GM12875 (cell line): ENCODE data around the gene HELZ.

Experiments
- H3K4me3 ChIP-seq: one replicate; pipeline ENCODE4 v1.5.1; 2011; ENCODE audit warnings: low read depth, low read length, control low read depth
- TF ChIP-seq, protein P1 (sequence below): IDR thresholded peaks from 2 replicates; pipeline ENCODE4 v1.5.1; 2011; ENCODE audit warnings: low read depth, mild to moderate bottlenecking, control low read depth, inconsistent platforms, low read length, moderate library complexity, borderline replicate concordance; ENCODE audit not compliant: insufficient read depth

Gene HELZ

DNA sequence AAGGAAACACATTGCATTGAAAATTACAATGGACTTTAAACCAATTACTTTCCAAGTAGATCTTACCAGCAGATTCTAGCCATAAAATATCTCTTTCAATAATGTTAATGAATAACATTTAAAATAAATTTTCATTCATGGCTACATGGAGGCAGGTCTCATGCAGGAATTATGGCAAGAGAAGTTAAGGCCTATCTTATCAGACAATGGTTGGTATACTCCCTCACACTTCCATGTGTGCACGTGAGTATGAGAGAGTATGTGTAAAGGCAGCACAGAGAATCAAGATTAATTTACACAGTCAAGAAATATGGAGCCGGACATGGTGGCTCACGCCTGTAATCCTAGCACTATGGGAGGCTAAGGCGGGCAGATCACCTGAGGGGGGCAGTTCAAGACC is 76.5 kb downstream of the HELZ start:
- TF ChIP-seq, protein P1, sequence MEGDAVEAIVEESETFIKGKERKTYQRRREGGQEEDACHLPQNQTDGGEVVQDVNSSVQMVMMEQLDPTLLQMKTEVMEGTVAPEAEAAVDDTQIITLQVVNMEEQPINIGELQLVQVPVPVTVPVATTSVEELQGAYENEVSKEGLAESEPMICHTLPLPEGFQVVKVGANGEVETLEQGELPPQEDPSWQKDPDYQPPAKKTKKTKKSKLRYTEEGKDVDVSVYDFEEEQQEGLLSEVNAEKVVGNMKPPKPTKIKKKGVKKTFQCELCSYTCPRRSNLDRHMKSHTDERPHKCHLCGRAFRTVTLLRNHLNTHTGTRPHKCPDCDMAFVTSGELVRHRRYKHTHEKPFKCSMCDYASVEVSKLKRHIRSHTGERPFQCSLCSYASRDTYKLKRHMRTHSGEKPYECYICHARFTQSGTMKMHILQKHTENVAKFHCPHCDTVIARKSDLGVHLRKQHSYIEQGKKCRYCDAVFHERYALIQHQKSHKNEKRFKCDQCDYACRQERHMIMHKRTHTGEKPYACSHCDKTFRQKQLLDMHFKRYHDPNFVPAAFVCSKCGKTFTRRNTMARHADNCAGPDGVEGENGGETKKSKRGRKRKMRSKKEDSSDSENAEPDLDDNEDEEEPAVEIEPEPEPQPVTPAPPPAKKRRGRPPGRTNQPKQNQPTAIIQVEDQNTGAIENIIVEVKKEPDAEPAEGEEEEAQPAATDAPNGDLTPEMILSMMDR: no peak
- H3K4me3 ChIP-seq: no peak overlapping the region

DNA sequence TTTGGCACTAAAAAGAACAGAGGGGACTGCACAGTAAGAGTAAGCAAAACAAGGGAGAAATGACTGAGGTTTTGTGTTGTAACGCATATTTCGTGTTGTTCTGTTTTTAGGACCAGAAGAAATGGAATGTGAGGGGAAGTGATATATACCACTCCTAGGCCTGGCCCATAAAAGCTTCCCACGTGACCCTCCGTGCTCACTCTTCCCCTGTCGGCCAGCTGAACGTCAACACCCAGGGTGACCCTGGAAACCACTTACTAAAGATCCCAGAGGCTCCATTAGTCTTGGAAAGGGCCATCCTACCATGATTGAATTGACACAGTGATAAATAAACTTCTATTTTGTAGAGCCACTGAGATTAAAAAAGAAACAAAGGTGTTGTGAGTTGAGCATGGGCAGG is 79.8 kb downstream of the HELZ start:
- no peak overlapping the region for H3K4me3 ChIP-seq
- TF ChIP-seq, protein P1: no peak

DNA sequence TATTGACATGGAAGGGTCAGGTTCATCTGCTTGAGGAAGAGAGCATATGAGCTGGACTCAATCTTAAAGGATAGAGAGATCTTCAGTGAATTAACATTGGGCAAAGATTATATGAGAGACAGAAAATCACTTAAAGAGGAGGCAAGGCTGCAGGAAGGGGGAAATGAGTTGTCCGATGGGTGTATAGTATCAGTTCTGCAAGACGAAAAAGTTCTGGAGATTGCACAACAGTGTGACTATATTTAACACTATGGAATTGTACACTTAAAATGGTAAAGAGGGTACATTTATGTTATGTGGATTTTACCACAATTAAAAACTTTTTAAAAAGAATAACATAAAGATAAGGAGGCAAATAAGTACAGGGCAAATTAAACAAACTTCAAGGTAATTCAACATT is 80.7 kb downstream of the HELZ start:
- TF ChIP-seq, protein P1: no peak
- no peak overlapping the region for H3K4me3 ChIP-seq

DNA sequence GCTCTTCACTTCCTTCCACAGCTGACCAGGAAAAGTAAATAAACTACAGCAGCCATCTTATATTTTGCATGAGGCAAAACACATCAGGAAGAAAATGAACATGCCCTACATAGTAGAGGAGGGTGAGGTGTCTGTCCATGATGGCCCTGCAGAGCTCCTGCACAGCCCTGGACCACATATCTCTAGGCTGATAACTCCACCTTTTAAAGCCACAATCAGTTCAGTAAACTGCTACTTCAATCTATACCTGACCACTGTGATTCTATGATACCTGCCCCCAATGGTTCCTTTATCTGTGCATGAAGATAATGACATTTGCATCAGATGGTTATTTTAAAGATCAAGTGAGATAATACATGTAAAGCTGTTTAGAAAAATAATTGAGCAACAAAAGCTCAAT is 82.2 kb downstream of the HELZ start:
- TF ChIP-seq, protein P1: no peak
- H3K4me3 ChIP-seq: no peak overlapping the region

DNA sequence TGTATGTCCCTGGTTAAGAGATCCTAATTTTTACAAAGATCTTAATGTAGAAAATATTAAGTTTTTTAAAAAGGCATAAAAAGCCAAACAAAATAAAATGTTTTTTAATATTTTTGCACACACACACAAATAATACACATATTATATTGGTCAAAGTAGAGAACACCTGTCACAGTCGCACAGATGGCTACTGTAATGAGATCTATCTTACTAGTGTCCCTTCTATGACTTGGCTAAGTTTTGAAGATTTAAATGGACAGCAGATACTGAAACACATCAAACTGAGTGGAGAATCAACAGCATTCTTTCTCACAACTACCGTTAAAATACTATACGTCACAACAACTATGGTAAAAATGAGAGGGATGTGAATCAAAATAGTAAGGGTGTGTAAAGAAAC is 83.4 kb downstream of the HELZ start:
- TF ChIP-seq, protein P1: no peak
- H3K4me3 ChIP-seq: no peak overlapping the region

DNA sequence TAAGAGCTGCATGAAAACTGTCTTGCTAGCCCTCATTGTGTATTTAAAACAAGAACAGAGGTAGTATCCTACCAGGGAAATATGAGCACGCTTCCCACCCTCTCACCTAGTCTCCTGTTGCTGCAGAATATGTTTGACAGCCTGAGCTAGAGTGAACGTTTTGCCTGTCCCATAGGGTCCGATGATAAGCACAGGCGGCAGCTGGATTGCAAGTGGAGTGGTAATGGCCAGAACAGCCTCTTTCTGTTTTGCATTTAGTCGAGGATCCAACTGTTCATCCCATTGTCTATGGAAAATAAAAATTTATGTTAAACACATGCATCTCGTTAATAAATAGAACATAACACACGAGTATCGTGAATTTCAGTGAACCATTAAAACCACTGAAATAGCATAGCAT is 84.2 kb downstream of the HELZ start:
- no peak overlapping the region for H3K4me3 ChIP-seq

More for the DNA sequence above, 84.2 kb downstream of the HELZ start:
- TF ChIP-seq, protein P1: no peak
